Panc1 (cell line): ENCODE measurements around the gene ALG12. TPM values are rescaled to one million over a fixed set of nuclear protein-coding genes. Genes with fewer than 3 reads are reported as not detected.

Source experiments
- ATAC-seq: fragments of 200-7000 bp; cut with Tn5 transposase; 2 replicates; pipeline ENCODE4 v1.9.1; 2020; ENCODE audit warnings: mild to moderate bottlenecking, moderate library complexity
- BruUV-seq: library from RNA; stranded (reverse); fragments of 400-500 nt; replicated peaks from 2 replicates; lab custom pipeline; 2021; lab: Mats Ljungman, UMichigan
- CTCF ChIA-PET: fragments of 300-600 bp; sonication (Branson Sonifier 250); formaldehyde crosslinking; loops from one replicate; lab custom pipeline; 2022; ENCODE audit warnings: antibody characterized with exemption; lab: Charles Lee
- POLR2A ChIA-PET: fragments of 300-600 bp; sonication (Branson Sonifier 250); formaldehyde crosslinking; loops from one replicate; lab custom pipeline; 2022; ENCODE audit warnings: antibody characterized with exemption; lab: Charles Lee
- DNase-seq: peaks from one replicate; pipeline ENCODE4 v3.0.0-alpha.2; 2010; ENCODE audit warnings: low read depth, low spot score
- H3K27ac ChIP-seq: 2 replicates; pipeline ENCODE4 v1.5.1; 2011; ENCODE audit warnings: mild to moderate bottlenecking, low read length, inconsistent platforms
- H3K27me3 ChIP-seq: fragments of 200-500 bp; sonication (Bioruptor generic); 2 replicates; pipeline ENCODE4 v1.6.0; 2014; ENCODE audit warnings: low read length, inconsistent platforms; ENCODE audit not compliant: control insufficient read depth, insufficient read depth
- H3K36me3 ChIP-seq: fragments of 200-500 bp; sonication (Bioruptor generic); 2 replicates; pipeline ENCODE4 v1.5.1; 2014; ENCODE audit warnings: inconsistent platforms, mild to moderate bottlenecking, low read length, moderate library complexity; ENCODE audit not compliant: control insufficient read depth, insufficient read depth
- H3K4me1 ChIP-seq: 2 replicates; pipeline ENCODE4 v1.5.1; 2011; ENCODE audit warnings: inconsistent platforms, mild to moderate bottlenecking, low read length, moderate library complexity; ENCODE audit not compliant: control insufficient read depth, insufficient read depth
- H3K4me3 ChIP-seq, 2 experiments: 2 replicates each; pipeline ENCODE4 v1.5.1; 2011 to 2012; ENCODE audit warnings: low read depth in 2 of 2, low read length in 2 of 2, mild to moderate bottlenecking in 2 of 2, inconsistent platforms in 1 of 2, moderate library complexity in 1 of 2
- H3K9me3 ChIP-seq: fragments of 200-500 bp; sonication (Bioruptor generic); 2 replicates; pipeline ENCODE4 v1.5.1; 2014; ENCODE audit warnings: low read depth, mild to moderate bottlenecking, inconsistent platforms, low read length, moderate library complexity; ENCODE audit not compliant: control insufficient read depth, insufficient read depth
- CTCF ChIP-seq: fragments of 450-650 bp; IDR thresholded peaks from 2 replicates; pipeline ENCODE4 v1.5.1; 2017; ENCODE audit warnings: mild to moderate bottlenecking
- POLR2AphosphoS5 ChIP-seq: IDR thresholded peaks from 2 replicates; pipeline ENCODE4 v1.6.1; 2012; ENCODE audit warnings: mild to moderate bottlenecking, low read depth, low read length, moderate library complexity
- REST ChIP-seq, 2 experiments: IDR thresholded peaks; 2 replicates each; pipeline ENCODE4 v1.6.1; 2011 to 2012; ENCODE audit warnings: low read depth in 2 of 2, control low read depth in 1 of 2, low read length in 1 of 2, mild to moderate bottlenecking in 1 of 2, moderate library complexity in 1 of 2; ENCODE audit not compliant: insufficient read depth in 1 of 2
- SIN3A ChIP-seq: IDR thresholded peaks from 2 replicates; pipeline ENCODE4 v1.6.1; 2012; ENCODE audit warnings: low read depth, mild to moderate bottlenecking, low read length, moderate library complexity, borderline replicate concordance; ENCODE audit not compliant: insufficient read depth
- TCF7L2 ChIP-seq: IDR thresholded peaks from 2 replicates; pipeline ENCODE4 v1.6.1; 2011; ENCODE audit warnings: mild to moderate bottlenecking, low read depth, low read length, inconsistent platforms
- in situ Hi-C: cut with HindIII; loops from 2 replicates; pipeline ENCODE4 v1.10.0; 2016; ENCODE audit warnings: low sequenced_read_pairs, low pct_unique_long_range_greater_than_20kb
- intact Hi-C: fragments of 100-400 bp; cut with micrococcal nuclease; formaldehyde crosslinking; loops from one replicate; pipeline ENCODE4 v1.10.0; 2022; ENCODE audit not compliant: unreplicated experiment
- total RNA-seq: library from RNA; stranded (reverse); gene quantifications from one replicate; pipeline ENCODE4 v1.2.1, GENCODE V29; 2021; ENCODE audit not compliant: unreplicated experiment

The ALG12 gene
- total RNA-seq, 1 experiment from 2014 or later, result 23.4 TPM

GRCh38 chr22:49918911-49919881, 958 bp upstream of the ALG12 start:
- Histone ChIP-seq H3K4me1 (peaks cover 3% of the 10 kb centered on the region; the same call in 1 of the 2 replicates), H3K4me3 (peak overlapping the region; percentile 51 to 68), H3K9me3 (no peaks in the 10 kb centered on the region), H3K36me3 (peaks cover 4% of the 10 kb centered on the region; the same call in 1 of the 2 replicates), H3K27me3 (no peaks in the 10 kb centered on the region), H3K27ac (peak overlapping the region; percentile 18; the same call in 1 of the 2 replicates)
- CTCF ChIA-PET, result no interaction called here
- POLR2A ChIA-PET, result no interaction called here
- in situ Hi-C loops (no loop called here), intact Hi-C loops (loop anchor here (5.0 kb wide), 1 partner anchor 152 kb away; no protein-coding TSS in a partner anchor)
- BruUV-seq, result no TSS peak
- DNase-seq, result no peak
- TF ChIP-seq SIN3A (no peak), CTCF (no peak), REST (IDR thresholded peaks at IDR 0.05; ENCODE audit: insufficient read depth in 1 of 2, low read depth in 2 of 2, low read length in 1 of 2) (no peak), TCF7L2 (no peak), POLR2AphosphoS5 (no peak)
- ATAC-seq, result no peak

- BruUV-seq, result TSS peak; percentile 70
- ChIA-PET POLR2A (interaction anchor here (0.6 kb wide), 1 partner anchor 168 kb away, joined by 3 read pairs; no protein-coding TSS in a partner anchor), CTCF (no interaction called here)
- peaks cover 4% of the 10 kb centered on the region; the same call in 1 of the 2 replicates for H3K36me3 ChIP-seq
- no peak for TF ChIP-seq POLR2AphosphoS5
- no peak for DNase-seq
- H3K27me3 ChIP-seq, result no peaks in the 10 kb centered on the region
- intact Hi-C loops (loop anchor here (5.0 kb wide), 1 partner anchor 150 kb away; no protein-coding TSS in a partner anchor), in situ Hi-C loops (no loop called here)
- H3K27ac ChIP-seq, result no peak overlapping the region
- no peaks in the 10 kb centered on the region for H3K9me3 ChIP-seq
- no peak overlapping the region for H3K4me3 ChIP-seq
- H3K4me1 ChIP-seq, result peaks cover 3% of the 10 kb centered on the region; the same call in 1 of the 2 replicates
- no peak for ATAC-seq
Observed at GRCh38 chr22:49916831-49917230, 1.4 kb downstream of the ALG12 start.
